ENCODE data around the gene BEGAIN. TPM values are rescaled to one million over a fixed set of nuclear protein-coding genes. Genes with fewer than 3 reads are reported as not detected.

The BEGAIN gene
- total RNA-seq, 4 donors from 2014 or later: 0.68 to 2.8 (median 1.1) TPM

DNA sequence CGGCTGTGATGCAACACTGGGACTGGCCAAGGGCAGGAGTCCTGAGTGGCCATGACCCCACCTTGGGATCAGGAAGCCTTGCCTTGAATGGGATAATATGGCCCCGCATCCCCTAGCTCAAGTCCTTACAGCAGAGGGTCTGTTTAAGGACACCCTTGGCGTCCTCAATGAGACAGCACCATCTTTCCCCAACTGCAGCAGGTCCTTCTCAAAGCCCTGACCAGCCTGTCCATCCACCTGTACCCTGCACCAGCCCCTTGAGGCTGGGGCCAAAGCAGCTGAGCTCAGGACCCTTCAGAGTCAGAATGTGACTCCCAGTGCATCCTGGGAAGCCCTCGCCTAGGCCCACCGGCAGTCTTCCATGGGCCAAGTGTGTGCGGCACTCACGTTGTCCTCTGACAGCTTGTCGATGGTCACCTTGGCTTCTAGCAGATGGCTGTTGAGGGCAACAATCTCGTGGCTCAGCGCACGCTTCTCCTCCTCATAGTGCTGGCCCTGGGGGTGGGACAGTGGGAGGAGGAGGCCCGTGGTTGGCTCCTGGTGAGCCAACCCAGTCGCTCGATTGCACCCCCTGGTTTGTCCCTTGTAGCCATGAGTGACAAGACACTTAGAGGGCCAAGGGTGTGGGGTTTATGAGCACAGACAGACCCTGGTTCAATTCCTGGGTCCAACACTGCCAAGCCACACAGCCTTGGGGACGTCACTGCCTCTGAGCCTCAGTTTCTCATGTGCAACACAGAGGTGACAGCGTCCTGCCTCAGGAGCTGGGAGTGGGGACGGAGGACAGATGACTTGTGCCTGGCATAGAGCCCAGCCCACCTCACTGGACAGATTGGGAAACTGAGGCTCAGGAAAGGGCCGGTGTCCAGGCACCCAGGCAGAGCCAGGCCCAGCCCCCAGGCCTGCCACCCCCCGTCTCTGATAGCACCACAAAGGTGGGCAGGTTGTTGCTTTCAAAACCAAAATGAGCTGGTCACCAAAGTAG, 43.5 kb downstream of the BEGAIN start:
- H3K4me3 ChIP-seq: no peak overlapping the region
- TF ChIP-seq, protein P1, sequence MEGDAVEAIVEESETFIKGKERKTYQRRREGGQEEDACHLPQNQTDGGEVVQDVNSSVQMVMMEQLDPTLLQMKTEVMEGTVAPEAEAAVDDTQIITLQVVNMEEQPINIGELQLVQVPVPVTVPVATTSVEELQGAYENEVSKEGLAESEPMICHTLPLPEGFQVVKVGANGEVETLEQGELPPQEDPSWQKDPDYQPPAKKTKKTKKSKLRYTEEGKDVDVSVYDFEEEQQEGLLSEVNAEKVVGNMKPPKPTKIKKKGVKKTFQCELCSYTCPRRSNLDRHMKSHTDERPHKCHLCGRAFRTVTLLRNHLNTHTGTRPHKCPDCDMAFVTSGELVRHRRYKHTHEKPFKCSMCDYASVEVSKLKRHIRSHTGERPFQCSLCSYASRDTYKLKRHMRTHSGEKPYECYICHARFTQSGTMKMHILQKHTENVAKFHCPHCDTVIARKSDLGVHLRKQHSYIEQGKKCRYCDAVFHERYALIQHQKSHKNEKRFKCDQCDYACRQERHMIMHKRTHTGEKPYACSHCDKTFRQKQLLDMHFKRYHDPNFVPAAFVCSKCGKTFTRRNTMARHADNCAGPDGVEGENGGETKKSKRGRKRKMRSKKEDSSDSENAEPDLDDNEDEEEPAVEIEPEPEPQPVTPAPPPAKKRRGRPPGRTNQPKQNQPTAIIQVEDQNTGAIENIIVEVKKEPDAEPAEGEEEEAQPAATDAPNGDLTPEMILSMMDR (IDR thresholded peaks at IDR 0.05): no peak
- TF ChIP-seq POLR2A (IDR thresholded peaks at IDR 0.05) (no peak), EP300 (IDR thresholded peaks at IDR 0.05) (no peak), POLR2AphosphoS5 (IDR thresholded peaks at IDR 0.05) (no peak)
- WGBS: 93% methylated on average over 10 of the region's 19 CpGs
- H3K27me3 ChIP-seq: no peaks in the 10 kb centered on the region
- H3K9me3 ChIP-seq: no peaks in the 10 kb centered on the region
- H3K4me1 ChIP-seq: peaks cover 28% of the 10 kb centered on the region
- no peak overlapping the region for H3K27ac ChIP-seq
- no peak for DNase-seq (ENCODE audit: low spot score in 2 of 2)
- H3K36me3 ChIP-seq: no peaks in the 10 kb centered on the region

DNA sequence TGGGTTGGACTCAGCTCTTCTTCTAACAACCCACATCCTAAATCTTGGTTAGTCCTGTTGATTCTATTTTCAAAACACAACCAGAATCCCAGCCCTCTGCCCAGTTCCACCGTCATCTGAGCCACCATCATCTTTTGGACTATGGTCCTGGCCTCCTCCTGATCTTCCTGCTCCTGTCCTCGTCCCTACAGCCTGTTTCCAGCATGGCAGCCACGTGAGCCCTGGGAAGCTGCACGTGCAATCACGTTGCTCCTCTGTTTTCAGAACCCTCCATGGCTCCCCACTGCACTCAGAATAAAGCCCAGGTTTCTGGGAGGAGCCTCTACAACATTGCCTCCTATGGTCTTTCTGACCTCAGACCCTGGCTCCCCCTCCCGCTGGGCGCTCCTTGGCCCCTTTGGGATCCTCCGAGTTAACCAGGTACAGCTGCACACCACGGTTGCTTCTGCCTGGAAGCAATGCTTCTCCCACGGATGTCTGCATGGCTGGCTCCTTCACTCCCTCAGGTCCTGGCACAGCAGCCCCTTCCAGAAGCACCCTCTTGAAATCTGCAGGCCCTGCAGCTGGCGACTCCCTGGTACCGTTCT, 44.5 kb downstream of the BEGAIN start:
- no peak overlapping the region for H3K27ac ChIP-seq
- TF ChIP-seq POLR2AphosphoS5 (IDR thresholded peaks at IDR 0.05) (no peak), EP300 (IDR thresholded peaks at IDR 0.05) (no peak), POLR2A (IDR thresholded peaks at IDR 0.05) (no peak)
- peak in 1 of 2 donors; percentile 52 for DNase-seq (ENCODE audit: low spot score in 2 of 2)
- no peak overlapping the region for H3K4me3 ChIP-seq
- no peaks in the 10 kb centered on the region for H3K9me3 ChIP-seq
- no peaks in the 10 kb centered on the region for H3K27me3 ChIP-seq
- peaks cover 20% of the 10 kb centered on the region for H3K4me1 ChIP-seq
- WGBS: 86% methylated on average over 12 of the region's 12 CpGs
- no peaks in the 10 kb centered on the region for H3K36me3 ChIP-seq

DNA sequence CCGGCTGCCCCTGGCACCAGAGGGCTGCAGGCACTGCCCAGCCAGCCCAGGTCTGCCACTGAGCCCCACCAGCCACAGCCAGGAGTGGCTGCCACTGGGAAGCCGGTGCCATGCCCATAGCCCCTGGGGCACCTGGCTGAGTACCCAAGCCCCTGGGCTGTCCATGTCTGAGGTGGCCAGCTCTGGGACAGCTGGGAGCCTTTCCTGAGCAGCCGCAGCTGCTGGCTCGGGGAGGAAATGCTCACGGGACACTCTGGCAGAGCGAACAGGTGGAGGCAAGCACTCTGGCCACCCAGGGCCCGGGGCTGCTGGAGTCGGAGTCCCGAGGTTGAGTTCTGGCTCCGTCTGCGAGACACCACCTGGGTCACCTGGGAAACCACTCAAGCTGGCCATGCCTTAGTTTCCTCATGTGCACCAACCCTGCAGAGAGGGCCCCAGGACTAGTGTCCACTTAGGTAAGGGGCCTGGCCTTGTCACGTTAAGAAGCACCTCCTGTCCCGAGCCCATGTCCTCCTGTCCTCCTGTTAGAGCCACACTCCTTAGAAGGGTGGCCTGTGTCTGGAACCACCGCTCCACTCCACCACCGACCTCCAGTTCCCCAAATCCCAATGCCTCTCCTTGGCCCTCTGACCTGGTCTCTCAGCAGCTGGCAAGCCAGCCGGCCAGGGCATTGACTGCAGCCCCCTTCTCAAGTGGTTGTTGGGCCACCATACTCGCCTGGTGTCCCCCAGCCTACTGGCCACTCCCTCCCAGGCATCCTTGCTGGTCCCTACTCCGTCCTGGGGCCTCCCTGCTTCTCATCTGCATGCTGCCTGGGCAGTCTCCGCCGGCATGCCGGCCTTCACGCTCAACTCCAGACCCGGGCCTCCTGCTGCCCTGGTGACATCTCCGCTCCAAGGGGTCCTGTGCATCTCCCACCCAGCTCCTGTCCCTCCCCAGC, 45.3 kb downstream of the BEGAIN start:
- Histone ChIP-seq H3K4me1 (peaks cover 11% of the 10 kb centered on the region), H3K4me3 (no peak overlapping the region), H3K9me3 (no peaks in the 10 kb centered on the region), H3K27me3 (no peaks in the 10 kb centered on the region), H3K36me3 (no peaks in the 10 kb centered on the region), H3K27ac (no peak overlapping the region)
- WGBS: 84% methylated on average over 18 of the region's 24 CpGs
- TF ChIP-seq POLR2A (IDR thresholded peaks at IDR 0.05) (no peak), POLR2AphosphoS5 (IDR thresholded peaks at IDR 0.05) (no peak), EP300 (IDR thresholded peaks at IDR 0.05) (no peak)
- TF ChIP-seq, protein P1 (IDR thresholded peaks at IDR 0.05): no peak
- DNase-seq (ENCODE audit: low spot score in 2 of 2): peak in 1 of 2 donors; percentile 60

DNA sequence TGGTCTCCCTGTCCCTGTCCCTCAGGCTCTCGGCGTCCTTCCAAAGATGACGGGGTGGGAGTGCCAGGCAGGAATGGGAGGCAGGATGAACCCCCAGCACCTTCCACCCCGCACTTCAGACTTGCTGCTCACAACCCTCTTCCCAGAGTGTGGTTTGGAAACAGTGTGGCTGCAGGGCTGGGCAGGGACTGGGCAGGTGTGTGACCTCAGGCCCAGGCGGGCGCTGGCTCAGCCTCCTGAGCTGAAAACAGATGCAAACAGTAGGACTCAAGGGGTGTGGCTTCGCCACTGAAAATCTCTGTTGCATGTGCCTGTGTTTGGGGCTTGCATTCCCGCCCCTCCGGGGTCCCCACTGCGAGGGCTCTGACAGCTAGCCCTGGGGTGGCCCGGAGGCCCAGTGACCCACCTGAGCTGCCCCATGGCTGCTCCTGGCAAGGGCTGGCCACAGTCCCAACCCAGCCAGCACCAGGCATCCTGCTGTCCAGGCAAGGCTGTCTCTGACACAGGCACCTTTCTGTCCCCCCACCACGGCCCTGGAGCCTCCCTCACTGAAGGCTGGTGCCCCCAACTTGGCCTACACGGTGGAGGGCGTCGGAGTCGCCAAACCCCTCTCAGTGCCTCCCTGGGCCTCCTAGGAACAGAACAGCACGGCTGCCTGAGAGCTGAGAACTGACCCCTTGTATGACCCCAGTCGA, 46.1 kb downstream of the BEGAIN start:
- whole genome bisulfite sequencing: 100% methylated on average over 6 of the region's 18 CpGs
- Histone ChIP-seq H3K4me3 (no peak overlapping the region), H3K4me1 (peaks cover 5% of the 10 kb centered on the region), H3K27ac (no peak overlapping the region), H3K36me3 (no peaks in the 10 kb centered on the region), H3K27me3 (no peaks in the 10 kb centered on the region), H3K9me3 (no peaks in the 10 kb centered on the region)
- TF ChIP-seq POLR2A (IDR thresholded peaks at IDR 0.05): no peak
- no peak for TF ChIP-seq EP300 (IDR thresholded peaks at IDR 0.05)
- no peak for TF ChIP-seq POLR2AphosphoS5 (IDR thresholded peaks at IDR 0.05)
- TF ChIP-seq, protein P1 (IDR thresholded peaks at IDR 0.05): no peak
- peak in 1 of 2 donors; percentile 51 for DNase-seq (ENCODE audit: low spot score in 2 of 2)

Measured in suprapubic skin (tissue), 4 donors.